CD14-positive monocyte (primary cell): ENCODE results near the gene TMEM132D. TPM values are rescaled to one million over a fixed set of nuclear protein-coding genes. Genes with fewer than 3 reads are reported as not detected.

ENCODE experiments used
- DNase-seq, 3 donors: peaks; one replicate each; pipeline ENCODE4 v3.0.0-alpha.2; 2011 to 2022
- H2AFZ ChIP-seq: 2 replicates; pipeline ENCODE4 v1.6.0; 2012; ENCODE audit warnings: mild to moderate bottlenecking, low read depth, low read length, inconsistent platforms; ENCODE audit not compliant: insufficient read depth, poor library complexity, severe bottlenecking
- H3K27ac ChIP-seq, 2 donors: 1 replicate in 1 of 2; 2 replicates in 1 of 2; pipeline ENCODE4 v1.5.1; 2012 to 2013; ENCODE audit warnings: low read length in 2 of 2, control low read depth in 1 of 2, inconsistent platforms in 1 of 2, low read depth in 1 of 2, mild to moderate bottlenecking in 1 of 2
- H3K27me3 ChIP-seq, 2 donors: one replicate each; pipeline versions ENCODE4 v1.6.0 to v1.6.1; 2011 to 2013; ENCODE audit warnings: low read length in 2 of 2; ENCODE audit not compliant: control insufficient read depth in 2 of 2, insufficient read depth in 2 of 2
- H3K36me3 ChIP-seq, 2 donors: replicated peaks in 1 of 2; 1 replicate in 1 of 2; 2 replicates in 1 of 2; pipeline versions ENCODE4 v1.5.1 to v1.6.1; 2012 to 2013; ENCODE audit warnings: low read length in 2 of 2, control low read depth in 1 of 2, inconsistent platforms in 1 of 2, mild to moderate bottlenecking in 1 of 2; ENCODE audit not compliant: insufficient read depth in 2 of 2, control insufficient read depth in 1 of 2
- H3K4me1 ChIP-seq, 2 donors: 1 replicate in 1 of 2; 2 replicates in 1 of 2; pipeline versions ENCODE4 v1.5.1 to v1.6.1; 2012 to 2013; ENCODE audit warnings: low read length in 2 of 2, control low read depth in 1 of 2, inconsistent platforms in 1 of 2, mild to moderate bottlenecking in 1 of 2, moderate library complexity in 1 of 2; ENCODE audit not compliant: insufficient read depth in 2 of 2, control insufficient read depth in 1 of 2
- H3K4me2 ChIP-seq: replicated peaks from 2 replicates; pipeline ENCODE3; 2012; ENCODE audit warnings: low read length, moderate library complexity, mild to moderate bottlenecking; ENCODE audit not compliant: poor library complexity, severe bottlenecking; ENCODE audit errors: extremely low read depth
- H3K4me3 ChIP-seq, 3 experiments: fragments of 200-600 bp in 1 of 3; sonication (generic) in 1 of 3; replicated peaks in 1 of 3; 1 replicate in 2 of 3; 2 replicates in 1 of 3; pipeline ENCODE4 v1.5.1; 2011 to 2013; ENCODE audit warnings: low read length in 3 of 3, mild to moderate bottlenecking in 3 of 3, control low read depth in 2 of 3, low read depth in 2 of 3, inconsistent platforms in 1 of 3, moderate library complexity in 1 of 3
- H3K79me2 ChIP-seq: 2 replicates; pipeline ENCODE4 v1.6.0; 2012; ENCODE audit warnings: mild to moderate bottlenecking, control low read depth, inconsistent platforms, low read length, moderate library complexity; ENCODE audit not compliant: insufficient read depth
- H3K9ac ChIP-seq: 2 replicates; pipeline ENCODE4 v1.6.0; 2017; ENCODE audit warnings: low read length, mild to moderate bottlenecking; ENCODE audit not compliant: insufficient read depth, poor library complexity, severe bottlenecking
- H3K9me3 ChIP-seq, 2 donors: replicated peaks in 1 of 2; 1 replicate in 1 of 2; 2 replicates in 1 of 2; pipeline versions ENCODE4 v1.5.1 to v1.6.1; 2012 to 2013; ENCODE audit warnings: low read length in 2 of 2, control low read depth in 1 of 2; ENCODE audit not compliant: control insufficient read depth in 1 of 2, insufficient read depth in 1 of 2
- H4K20me1 ChIP-seq: 2 replicates; pipeline ENCODE4 v1.6.0; 2012; ENCODE audit warnings: mild to moderate bottlenecking, low read length, control low read depth, moderate library complexity; ENCODE audit not compliant: insufficient read depth
- H3K27ac Mint-ChIP-seq, 7 donors: one replicate each; pipeline ENCODE4 v1.8.0; 2020; ENCODE audit warnings: mild to moderate bottlenecking in 7 of 7, mixed read lengths in 7 of 7, moderate library complexity in 6 of 7, inconsistent platforms in 2 of 7
- H3K27me3 Mint-ChIP-seq, 3 donors: one replicate each; pipeline ENCODE4 v1.8.0; 2021 to 2022; ENCODE audit warnings: low read depth in 3 of 3, mild to moderate bottlenecking in 3 of 3, mixed read lengths in 3 of 3, moderate library complexity in 3 of 3, inconsistent platforms in 1 of 3
- H3K36me3 Mint-ChIP-seq, 2 donors: one replicate each; pipeline ENCODE4 v1.8.0; 2020; ENCODE audit warnings: mixed read lengths in 2 of 2, inconsistent platforms in 1 of 2, mild to moderate bottlenecking in 1 of 2
- H3K4me1 Mint-ChIP-seq: one replicate; pipeline ENCODE4 v1.8.0; 2020; ENCODE audit warnings: mild to moderate bottlenecking, mixed read lengths
- H3K4me3 Mint-ChIP-seq, 2 donors: one replicate each; pipeline ENCODE4 v1.8.0; 2020; ENCODE audit warnings: mild to moderate bottlenecking in 2 of 2, mixed read lengths in 2 of 2, moderate library complexity in 1 of 2
- H3K9me3 Mint-ChIP-seq, 7 donors: one replicate each; pipeline ENCODE4 v1.8.0; 2020 to 2022; ENCODE audit warnings: mixed read lengths in 7 of 7, mild to moderate bottlenecking in 6 of 7, moderate library complexity in 6 of 7, inconsistent platforms in 2 of 7
- CTCF ChIP-seq: fragments of 200-600 bp; IDR thresholded peaks from one replicate; pipeline ENCODE4 v1.8.0; 2022; ENCODE audit warnings: antibody characterized with exemption, mild to moderate bottlenecking
- WGBS: methylation state at CpG from one replicate; pipeline ENCODE4 v1.1.5; 2013; ENCODE audit warnings: missing lambda C conversion rate; ENCODE audit not compliant: insufficient coverage; 5-methylcytosine and 5-hydroxymethylcytosine counted together
- intact Hi-C, 2 donors: fragments of 100-400 bp; cut with micrococcal nuclease; formaldehyde crosslinking; loops; one replicate each; pipeline versions ENCODE4 v1.15.0 to v1.15.1; 2023
- polyA plus RNA-seq, 3 donors: library from polyadenylated mRNA; depleted of rRNA in 1 of 3; unstranded in 2 of 3; stranded (reverse) in 1 of 3; fragments of 300-500 nt in 2 of 3; fragments of >200 nt in 1 of 3; fragmentation: Illumina TruSeq in 2 of 3; gene quantifications; 1 replicate in 2 of 3; 2 replicates in 1 of 3; pipeline ENCODE4 v1.2.3, GENCODE V29; 2012 to 2021

TMEM132D gene
- polyA plus RNA-seq, 3 donors, result 0.04 TPM; not detected in 2

DNA sequence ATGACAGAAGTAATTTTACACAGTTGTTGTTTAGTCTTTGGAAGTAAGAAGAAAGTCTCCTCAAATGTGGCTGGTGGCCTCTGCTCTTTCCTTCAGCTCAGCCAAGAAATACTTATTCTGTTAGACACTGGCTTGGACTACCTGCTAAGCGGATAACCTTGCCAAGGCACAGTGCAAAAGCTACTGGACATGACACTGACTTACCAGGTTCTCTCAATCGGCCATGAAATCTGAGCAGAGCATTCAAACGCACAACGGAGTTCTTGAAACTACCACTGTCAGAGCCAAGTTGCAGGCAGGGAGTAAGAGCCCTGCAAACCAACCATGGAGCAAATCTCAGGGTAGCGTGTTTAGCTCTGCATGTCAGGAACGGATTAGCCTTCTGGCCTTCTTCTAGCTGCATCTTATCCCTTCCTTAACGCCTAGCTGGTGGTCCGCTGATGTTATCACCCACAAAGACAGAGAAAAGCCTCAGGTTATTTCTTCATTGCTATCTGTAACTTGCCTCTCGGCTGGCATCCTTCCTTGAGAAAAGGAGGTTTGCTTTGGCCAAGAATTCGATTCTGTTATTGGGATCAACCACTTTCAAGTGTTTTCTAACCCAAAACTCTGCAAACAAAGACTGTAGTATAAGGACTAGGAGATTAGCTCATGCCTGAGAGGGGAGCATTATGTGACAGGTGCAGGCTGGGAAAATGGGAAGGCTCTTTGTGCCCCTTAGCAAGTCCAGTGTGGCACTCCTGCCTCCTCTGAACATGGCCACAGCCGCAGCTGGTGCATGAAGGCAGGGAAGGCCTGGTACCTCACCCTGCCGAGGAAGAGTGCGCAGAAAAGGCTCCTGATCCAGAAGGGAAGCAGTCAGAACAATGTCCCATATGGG, 827.1 kb downstream of the TMEM132D start:
- Mint-ChIP-seq H3K9me3 (peaks cover 0 to 7% (median 2%) of the 10 kb centered on the region in 7 donors), H3K4me3 (no peak overlapping the region), H3K4me1 (no peaks in the 10 kb centered on the region), H3K36me3 (no peaks in the 10 kb centered on the region), H3K27ac (no peak overlapping the region), H3K27me3 (peaks cover 0 to 1% (median 0%) of the 10 kb centered on the region in 3 donors)
- Histone ChIP-seq H3K36me3 (no peaks in the 10 kb centered on the region), H2AFZ (no peak overlapping the region), H3K4me1 (no peaks in the 10 kb centered on the region), H4K20me1 (no peaks in the 10 kb centered on the region), H3K4me2 (no peak overlapping the region), H3K4me3 (no peak overlapping the region), H3K27ac (no peak overlapping the region), H3K9ac (no peak overlapping the region), H3K27me3 (no peaks in the 10 kb centered on the region), H3K9me3 (peaks cover 0 to 4% of the 10 kb centered on the region in 2 donors), H3K79me2 (no peaks in the 10 kb centered on the region)
- TF ChIP-seq CTCF, result no peak
- no peak for DNase-seq
- intact Hi-C loops, result no loop called here
- WGBS, result 94% methylated on average over 10 of the region's 13 CpGs

GRCh38 chr12:129075460-129076208, 828.2 kb downstream of the TMEM132D start:
- no peak overlapping the region for H2AFZ ChIP-seq
- Mint-ChIP-seq H3K4me1 (no peaks in the 10 kb centered on the region), H3K4me3 (no peak overlapping the region), H3K27ac (peak overlapping the region in 1 of 7 donors; percentile 45), H3K27me3 (peaks cover 0 to 1% (median 0%) of the 10 kb centered on the region in 3 donors), H3K36me3 (no peaks in the 10 kb centered on the region), H3K9me3 (peaks cover 0 to 4% (median 2%) of the 10 kb centered on the region in 7 donors)
- no peaks in the 10 kb centered on the region for H3K36me3 ChIP-seq
- intact Hi-C loops, result no loop called here
- H4K20me1 ChIP-seq, result no peaks in the 10 kb centered on the region
- 82% methylated on average over 3 of the region's 4 CpGs for WGBS
- H3K4me1 ChIP-seq, result no peaks in the 10 kb centered on the region
- H3K27me3 ChIP-seq, result no peaks in the 10 kb centered on the region
- no peak overlapping the region for H3K4me3 ChIP-seq
- no peak for TF ChIP-seq CTCF
- no peak for DNase-seq
- H3K27ac ChIP-seq, result no peak overlapping the region
- no peaks in the 10 kb centered on the region for H3K79me2 ChIP-seq
- no peak overlapping the region for H3K4me2 ChIP-seq
- no peak overlapping the region for H3K9ac ChIP-seq
- H3K9me3 ChIP-seq, result peaks cover 0 to 4% of the 10 kb centered on the region in 2 donors
